ENCODE measurements around the gene ZNF532. TPM values are rescaled to one million over a fixed set of nuclear protein-coding genes. Genes with fewer than 3 reads are reported as not detected.

Gene ZNF532
- total RNA-seq, 2 experiments from 2014 or later: 0.50 to 0.91 TPM

DNA sequence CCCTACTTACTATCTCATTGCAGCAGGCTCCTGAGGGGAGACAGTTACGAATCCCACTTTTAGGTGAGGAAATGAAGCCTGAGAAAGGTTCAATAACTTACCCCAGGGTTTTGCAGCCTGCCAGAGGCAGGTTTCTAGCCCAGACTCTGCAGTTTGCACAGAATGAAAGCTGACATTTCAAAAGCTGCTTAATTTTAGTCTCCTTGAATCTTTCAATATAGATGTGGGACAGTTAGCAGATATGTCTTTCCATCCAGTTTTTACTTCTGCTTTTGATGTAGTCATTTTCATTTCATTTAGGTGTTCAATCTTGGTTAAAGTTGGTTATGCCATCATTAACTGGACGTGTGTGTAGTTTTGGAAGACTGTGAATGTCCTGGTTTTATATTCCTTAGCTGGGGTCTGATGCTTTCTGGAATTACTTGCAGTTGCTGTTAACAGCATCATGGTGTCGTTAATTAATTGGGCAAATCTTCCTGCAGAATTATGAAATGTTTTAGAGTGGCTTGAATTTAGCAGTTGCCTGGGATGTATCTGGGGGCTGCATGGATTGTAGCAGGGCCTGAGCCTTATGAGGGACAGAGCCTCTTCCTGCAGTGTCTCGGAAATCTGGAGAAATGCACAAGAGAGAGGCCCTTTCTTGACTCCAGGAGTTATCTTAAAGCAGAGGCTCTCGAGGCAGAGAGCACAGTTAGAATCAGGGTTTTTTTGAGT, 100.8 kb downstream of the ZNF532 start:
- Mint-ChIP-seq H3K36me3 (ENCODE audit: low read depth) (no peaks in the 10 kb centered on the region), H3K9me3 (ENCODE audit: insufficient read depth) (no peaks in the 10 kb centered on the region), H3K27ac (no peak overlapping the region), H3K27me3 (ENCODE audit: low read depth) (peaks cover 6% of the 10 kb centered on the region), H3K4me3 (no peak overlapping the region), H3K4me1 (ENCODE audit: low read depth) (no peaks in the 10 kb centered on the region)
- ATAC-seq (no peak), DNase-seq (no peak)
- ChIA-PET POLR2A (no interaction called here), CTCF (no interaction called here)

DNA sequence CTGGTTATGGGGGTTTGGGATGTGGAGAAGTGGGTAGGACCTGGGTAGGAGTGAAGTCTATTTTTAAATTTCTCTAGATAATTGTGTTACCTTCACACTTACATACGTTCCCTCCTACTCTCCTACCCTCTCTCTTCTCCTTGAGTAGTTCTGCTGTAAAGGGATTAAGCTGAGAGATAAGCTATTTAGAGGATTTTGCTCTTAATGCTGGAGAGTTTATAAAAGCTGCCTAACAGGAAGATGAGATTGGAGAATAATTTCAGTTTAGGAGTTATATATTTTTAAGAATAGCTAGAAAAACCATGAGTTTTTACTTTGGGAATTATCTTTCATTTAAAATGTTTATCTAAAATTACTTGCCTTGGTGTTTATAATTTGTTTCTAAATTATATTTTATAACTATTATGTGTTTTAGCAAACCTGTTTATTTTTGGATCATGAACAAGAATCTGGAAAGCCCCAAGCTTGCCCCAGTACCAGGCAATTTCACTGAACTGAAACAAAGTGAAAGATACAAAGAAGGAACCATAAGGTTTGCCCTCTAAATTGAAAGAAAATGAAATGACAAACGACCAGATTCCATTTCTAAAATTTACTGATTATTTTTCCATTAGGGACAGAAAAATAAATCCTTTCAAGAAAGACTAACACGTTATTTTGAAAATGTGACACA, 101.5 kb downstream of the ZNF532 start:
- Mint-ChIP-seq H3K9me3 (ENCODE audit: insufficient read depth) (no peaks in the 10 kb centered on the region), H3K27me3 (ENCODE audit: low read depth) (peaks cover 6% of the 10 kb centered on the region), H3K27ac (no peak overlapping the region), H3K4me3 (no peak overlapping the region), H3K36me3 (ENCODE audit: low read depth) (no peaks in the 10 kb centered on the region), H3K4me1 (ENCODE audit: low read depth) (no peaks in the 10 kb centered on the region)
- ATAC-seq: no peak
- no peak for DNase-seq
- ChIA-PET CTCF (no interaction called here), POLR2A (no interaction called here)

DNA sequence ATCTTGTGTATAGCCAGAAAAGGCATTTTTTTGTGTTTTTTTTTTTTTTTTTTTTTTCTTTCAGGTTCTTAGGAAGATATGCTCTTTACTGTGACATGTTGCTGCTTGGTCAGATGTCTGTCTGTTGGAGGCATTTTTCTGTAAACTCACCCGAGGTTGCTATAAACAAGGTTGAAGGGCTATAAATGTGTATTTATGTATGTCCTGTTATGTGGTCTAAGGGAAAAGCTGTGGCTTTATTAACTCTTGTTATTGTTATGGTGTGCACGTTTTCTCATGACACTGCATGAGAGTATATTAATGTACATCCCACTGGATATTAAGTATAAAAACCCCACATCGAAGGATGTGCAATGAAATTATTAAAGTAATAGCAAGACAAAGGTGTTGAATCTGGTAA, 102.0 kb downstream of the ZNF532 start:
- H3K9me3 Mint-ChIP-seq (ENCODE audit: insufficient read depth): no peaks in the 10 kb centered on the region
- CTCF ChIA-PET: no interaction called here
- POLR2A ChIA-PET: no interaction called here
- DNase-seq (no peak), ATAC-seq (no peak)
- H3K36me3 Mint-ChIP-seq (ENCODE audit: low read depth): no peaks in the 10 kb centered on the region
- H3K27me3 Mint-ChIP-seq (ENCODE audit: low read depth): peaks cover 6% of the 10 kb centered on the region
- H3K27ac Mint-ChIP-seq: no peak overlapping the region
- H3K4me1 Mint-ChIP-seq (ENCODE audit: low read depth): no peaks in the 10 kb centered on the region
- no peak overlapping the region for H3K4me3 Mint-ChIP-seq

DNA sequence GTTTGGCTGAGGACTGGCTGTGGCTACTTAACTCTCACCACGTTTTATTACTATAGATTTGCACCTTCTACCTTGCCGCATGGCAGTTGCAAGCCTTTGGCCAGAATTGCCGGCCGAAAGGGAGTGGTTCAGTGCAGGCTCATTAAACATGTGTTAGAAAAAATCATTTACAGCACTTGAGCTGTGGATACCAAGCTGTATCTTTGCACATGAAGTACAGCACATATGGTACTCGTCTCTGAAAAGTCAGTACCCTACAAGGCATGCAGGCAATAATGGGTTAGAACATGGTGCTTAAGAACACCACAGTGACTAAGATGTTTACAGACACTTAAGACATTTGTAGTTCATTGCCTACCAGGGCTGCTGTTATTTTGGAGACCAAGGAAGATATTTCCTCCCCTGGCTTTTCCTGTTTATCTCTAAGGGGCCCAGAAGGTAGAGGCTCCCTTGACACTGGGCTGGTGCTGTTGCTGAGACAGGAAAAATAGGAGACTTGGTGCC, 103.1 kb downstream of the ZNF532 start:
- CTCF ChIA-PET: interaction anchor here (1.5 kb wide), 1 partner anchor 646 kb away, joined by 3 read pairs; no protein-coding TSS in a partner anchor
- no peak for DNase-seq

DNA sequence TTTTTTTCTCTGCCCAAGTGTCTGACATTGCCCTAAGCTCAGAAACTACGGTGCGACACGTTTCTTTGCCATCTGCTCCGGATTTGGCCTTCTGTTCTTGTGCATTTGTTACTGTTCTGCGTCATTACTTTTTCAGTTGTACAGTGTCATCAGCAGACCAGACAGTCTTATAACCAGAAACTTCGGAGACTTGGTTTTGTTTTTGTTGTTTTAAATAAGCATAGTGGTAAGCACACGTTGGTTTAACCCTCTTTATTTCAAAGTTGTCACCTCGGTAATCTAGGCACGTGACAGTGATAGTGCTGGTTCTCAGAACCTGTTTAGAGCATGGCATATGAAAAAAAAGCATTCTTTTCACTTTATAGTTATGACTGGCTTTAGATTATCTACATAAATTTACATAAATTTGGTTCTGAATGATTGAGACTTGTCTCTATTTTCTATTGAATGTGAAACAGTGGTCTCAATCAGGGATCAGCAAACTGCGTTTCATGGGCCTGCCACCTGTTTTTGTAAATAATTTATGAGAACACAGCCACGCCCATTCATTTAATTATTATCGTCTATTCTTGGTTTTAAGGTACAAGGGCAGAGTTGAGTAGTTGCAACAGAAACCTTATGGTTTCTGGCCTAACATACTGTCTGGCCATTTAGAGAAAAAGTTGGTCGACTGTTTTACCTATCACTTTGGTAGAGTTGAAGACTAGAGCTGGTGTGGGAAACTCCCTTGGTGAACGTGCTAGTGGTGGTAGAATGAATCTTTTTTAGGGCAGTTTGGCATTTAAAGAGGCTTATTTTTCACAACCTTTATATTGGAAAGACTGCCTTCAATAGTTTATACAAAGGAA, 106.5 kb downstream of the ZNF532 start:
- H3K4me3 Mint-ChIP-seq: no peak overlapping the region
- no peaks in the 10 kb centered on the region for H3K9me3 Mint-ChIP-seq (ENCODE audit: insufficient read depth)
- DNase-seq: no peak
- H3K27me3 Mint-ChIP-seq (ENCODE audit: low read depth): peaks cover 16% of the 10 kb centered on the region
- no peak for ATAC-seq
- ChIA-PET CTCF (no interaction called here), POLR2A (no interaction called here)
- H3K4me1 Mint-ChIP-seq (ENCODE audit: low read depth): no peaks in the 10 kb centered on the region
- H3K27ac Mint-ChIP-seq: no peak overlapping the region
- no peaks in the 10 kb centered on the region for H3K36me3 Mint-ChIP-seq (ENCODE audit: low read depth)

More for the DNA sequence above, 103.1 kb downstream of the ZNF532 start:
- H3K36me3 Mint-ChIP-seq (ENCODE audit: low read depth): no peaks in the 10 kb centered on the region
- H3K27me3 Mint-ChIP-seq (ENCODE audit: low read depth): peaks cover 7% of the 10 kb centered on the region
- no peak overlapping the region for H3K27ac Mint-ChIP-seq
- POLR2A ChIA-PET: no interaction called here
- ATAC-seq: no peak
- H3K4me1 Mint-ChIP-seq (ENCODE audit: low read depth): no peaks in the 10 kb centered on the region
- H3K9me3 Mint-ChIP-seq (ENCODE audit: insufficient read depth): no peaks in the 10 kb centered on the region
- no peak overlapping the region for H3K4me3 Mint-ChIP-seq

DNA sequence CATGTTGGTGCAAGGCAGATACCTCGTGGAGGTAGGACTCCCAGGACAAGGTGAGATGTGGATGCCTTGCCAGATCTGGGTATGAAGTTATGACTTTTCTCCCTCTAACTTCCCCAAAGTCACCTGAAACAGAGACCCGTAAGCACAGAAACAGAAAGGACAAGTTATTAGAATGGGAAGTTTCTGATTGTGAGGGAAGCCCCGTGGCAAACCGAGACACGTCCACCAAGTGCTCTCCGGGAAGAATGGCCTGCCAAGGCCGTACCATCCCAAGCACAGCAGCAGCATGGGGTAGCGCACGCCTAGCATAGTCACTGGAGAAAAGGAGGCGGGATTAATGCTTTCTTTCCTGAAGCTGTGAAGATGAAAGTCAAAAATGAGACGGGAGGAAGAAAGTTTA, 110.6 kb downstream of the ZNF532 start:
- Mint-ChIP-seq H3K27ac (no peak overlapping the region), H3K4me1 (ENCODE audit: low read depth) (no peaks in the 10 kb centered on the region), H3K27me3 (ENCODE audit: low read depth) (peaks cover 14% of the 10 kb centered on the region), H3K4me3 (no peak overlapping the region), H3K36me3 (ENCODE audit: low read depth) (no peaks in the 10 kb centered on the region), H3K9me3 (ENCODE audit: insufficient read depth) (no peaks in the 10 kb centered on the region)
- DNase-seq: no peak
- POLR2A ChIA-PET: no interaction called here
- CTCF ChIA-PET: no interaction called here
- no peak for ATAC-seq

DNA sequence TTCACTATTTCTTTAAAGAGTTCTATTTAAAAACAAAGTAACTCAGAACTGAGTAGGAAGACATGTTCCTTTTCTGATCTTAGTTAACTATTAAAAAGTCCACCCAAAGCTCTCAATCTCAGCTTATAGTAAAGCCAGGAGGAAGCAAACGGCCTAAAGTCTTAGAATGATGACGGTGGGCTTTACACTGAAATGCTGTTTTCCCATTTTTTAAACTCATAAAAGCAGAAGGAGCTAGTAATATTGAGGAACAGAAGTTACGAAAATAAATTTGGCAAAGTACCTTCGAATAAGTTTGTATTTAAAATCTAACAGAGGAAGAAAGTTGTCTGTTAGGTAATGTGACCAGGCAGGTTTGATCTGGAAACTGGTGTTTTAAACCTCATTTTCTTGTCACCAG, 111.1 kb downstream of the ZNF532 start:
- ChIA-PET POLR2A (no interaction called here), CTCF (interaction anchor here (1.2 kb wide), 1 partner anchor 192 kb away, joined by 3 read pairs; no protein-coding TSS in a partner anchor)
- ATAC-seq: no peak
- H3K27ac Mint-ChIP-seq: no peak overlapping the region
- no peak for DNase-seq
- no peaks in the 10 kb centered on the region for H3K4me1 Mint-ChIP-seq (ENCODE audit: low read depth)
- H3K27me3 Mint-ChIP-seq (ENCODE audit: low read depth): peaks cover 14% of the 10 kb centered on the region
- no peaks in the 10 kb centered on the region for H3K36me3 Mint-ChIP-seq (ENCODE audit: low read depth)
- H3K4me3 Mint-ChIP-seq: no peak overlapping the region
- no peaks in the 10 kb centered on the region for H3K9me3 Mint-ChIP-seq (ENCODE audit: insufficient read depth)

DNA sequence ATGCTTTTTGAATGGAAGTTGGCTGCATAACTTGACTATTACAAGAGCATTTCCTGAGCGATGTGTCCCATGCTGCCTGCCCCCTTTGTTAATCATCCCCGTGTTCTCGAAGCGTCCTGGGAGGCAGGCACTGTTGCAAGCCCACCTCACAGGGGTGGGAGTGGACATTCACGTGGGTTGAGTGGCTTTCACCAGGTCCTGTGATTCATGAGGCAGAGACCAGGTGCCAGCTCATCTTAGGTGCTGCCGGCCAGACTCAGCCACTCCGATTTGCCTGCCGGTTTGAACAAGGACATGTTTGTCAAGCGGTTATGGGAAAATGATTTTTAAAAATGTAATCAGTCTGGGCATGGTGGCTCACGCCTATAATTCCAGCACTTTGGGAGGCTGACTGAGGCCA, 112.5 kb downstream of the ZNF532 start:
- POLR2A ChIA-PET: no interaction called here
- Mint-ChIP-seq H3K27ac (no peak overlapping the region), H3K27me3 (ENCODE audit: low read depth) (peaks cover 14% of the 10 kb centered on the region), H3K9me3 (ENCODE audit: insufficient read depth) (no peaks in the 10 kb centered on the region), H3K4me3 (no peak overlapping the region), H3K36me3 (ENCODE audit: low read depth) (no peaks in the 10 kb centered on the region), H3K4me1 (ENCODE audit: low read depth) (no peaks in the 10 kb centered on the region)
- CTCF ChIA-PET: interaction anchor here (1.3 kb wide), 1 partner anchor 207 kb away, joined by 3 read pairs; no protein-coding TSS in a partner anchor
- DNase-seq (no peak), ATAC-seq (no peak)

DNA sequence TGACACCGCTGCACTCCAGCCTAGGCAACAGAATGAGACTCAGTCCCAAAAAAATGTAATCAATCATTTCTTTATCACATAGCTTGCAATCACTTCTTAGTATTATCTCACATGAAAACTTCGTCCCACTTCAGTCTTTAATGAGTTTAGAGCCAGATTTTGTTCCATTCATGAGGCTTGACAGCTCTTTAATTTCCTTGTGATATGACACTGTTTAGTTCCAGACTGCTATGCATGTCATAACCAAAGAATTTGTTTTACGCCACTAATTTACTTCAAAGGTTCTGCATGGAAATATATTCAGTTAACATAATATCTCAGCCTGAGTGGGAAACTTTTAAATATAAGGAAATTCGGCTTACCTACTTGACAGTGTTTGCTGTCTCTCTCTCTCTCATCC, 113.1 kb downstream of the ZNF532 start:
- no peak for ATAC-seq
- no peak for DNase-seq
- ChIA-PET CTCF (interaction anchor here (1.3 kb wide), 1 partner anchor 207 kb away, joined by 3 read pairs; no protein-coding TSS in a partner anchor), POLR2A (no interaction called here)
- Mint-ChIP-seq H3K4me3 (no peak overlapping the region), H3K9me3 (ENCODE audit: insufficient read depth) (no peaks in the 10 kb centered on the region), H3K4me1 (ENCODE audit: low read depth) (no peaks in the 10 kb centered on the region), H3K27ac (no peak overlapping the region), H3K36me3 (ENCODE audit: low read depth) (no peaks in the 10 kb centered on the region), H3K27me3 (ENCODE audit: low read depth) (peaks cover 12% of the 10 kb centered on the region)

DNA sequence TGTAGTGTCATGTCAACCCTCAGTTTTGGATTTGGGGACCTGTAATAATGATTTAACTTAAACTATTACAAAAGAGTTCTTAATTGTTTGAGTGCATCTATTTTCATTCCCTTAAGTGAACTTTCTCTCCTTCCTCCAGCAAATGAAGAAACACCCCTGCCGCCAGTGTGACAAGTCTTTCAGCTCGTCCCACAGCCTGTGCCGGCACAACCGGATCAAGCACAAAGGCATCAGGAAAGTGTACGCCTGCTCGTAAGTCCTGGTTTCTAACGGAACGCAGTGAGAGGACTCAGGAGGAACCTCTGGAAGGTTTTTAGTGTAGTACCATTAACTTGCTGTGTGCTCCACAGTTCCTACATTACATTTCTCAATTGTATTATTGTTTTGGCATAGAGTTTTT, 114.2 kb downstream of the ZNF532 start:
- H3K27ac Mint-ChIP-seq: no peak overlapping the region
- CTCF ChIA-PET: no interaction called here
- no peaks in the 10 kb centered on the region for H3K9me3 Mint-ChIP-seq (ENCODE audit: insufficient read depth)
- no peak overlapping the region for H3K4me3 Mint-ChIP-seq
- POLR2A ChIA-PET: no interaction called here
- H3K4me1 Mint-ChIP-seq (ENCODE audit: low read depth): no peaks in the 10 kb centered on the region
- H3K27me3 Mint-ChIP-seq (ENCODE audit: low read depth): peaks cover 12% of the 10 kb centered on the region
- DNase-seq: no peak
- no peak for ATAC-seq
- H3K36me3 Mint-ChIP-seq (ENCODE audit: low read depth): no peaks in the 10 kb centered on the region

DNA sequence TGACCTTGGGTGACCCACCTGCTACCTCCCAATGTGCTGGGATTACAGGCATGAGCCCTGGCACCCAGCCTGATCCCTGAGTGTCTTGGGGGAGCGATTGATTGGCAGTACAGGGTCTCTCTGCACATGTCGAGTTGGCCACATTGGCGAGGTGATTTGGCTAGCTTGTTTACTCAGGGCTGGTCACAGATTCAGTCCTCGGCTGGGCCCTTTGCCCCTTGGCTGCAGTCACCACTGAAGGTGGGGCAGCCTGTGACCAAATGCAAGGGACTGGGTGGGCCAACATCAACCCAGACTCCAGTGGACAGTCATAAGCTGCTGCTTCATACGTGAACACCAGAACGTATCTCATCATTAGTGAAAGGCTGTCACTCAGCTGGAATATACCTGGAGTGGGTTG, 114.9 kb downstream of the ZNF532 start:
- ATAC-seq (no peak), DNase-seq (no peak)
- peaks cover 7% of the 10 kb centered on the region for H3K27me3 Mint-ChIP-seq (ENCODE audit: low read depth)
- ChIA-PET CTCF (no interaction called here), POLR2A (no interaction called here)
- no peak overlapping the region for H3K27ac Mint-ChIP-seq
- no peaks in the 10 kb centered on the region for H3K36me3 Mint-ChIP-seq (ENCODE audit: low read depth)
- H3K4me1 Mint-ChIP-seq (ENCODE audit: low read depth): no peaks in the 10 kb centered on the region
- no peaks in the 10 kb centered on the region for H3K9me3 Mint-ChIP-seq (ENCODE audit: insufficient read depth)
- no peak overlapping the region for H3K4me3 Mint-ChIP-seq

DNA sequence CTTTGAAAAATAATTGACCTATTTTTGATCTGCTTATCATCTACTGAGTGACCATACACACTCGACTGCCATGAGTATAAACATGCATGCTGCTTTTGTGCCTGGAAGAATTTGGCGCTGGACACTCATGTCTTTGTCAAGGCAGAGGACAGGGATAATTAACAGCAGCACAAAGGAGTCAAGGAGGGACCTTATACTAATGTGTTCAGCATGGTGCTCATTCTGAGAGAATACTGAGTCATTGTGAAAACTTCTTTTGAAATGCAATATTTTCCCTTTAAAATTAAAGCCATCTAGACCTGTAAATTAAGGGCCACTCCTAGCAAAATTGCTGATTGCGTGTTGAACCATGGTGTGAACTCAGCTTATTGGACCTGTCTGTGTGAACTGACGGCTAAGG, 116.3 kb downstream of the ZNF532 start:
- Mint-ChIP-seq H3K9me3 (ENCODE audit: insufficient read depth) (no peaks in the 10 kb centered on the region), H3K27me3 (ENCODE audit: low read depth) (no peaks in the 10 kb centered on the region), H3K36me3 (ENCODE audit: low read depth) (no peaks in the 10 kb centered on the region), H3K27ac (no peak overlapping the region), H3K4me3 (no peak overlapping the region), H3K4me1 (ENCODE audit: low read depth) (no peaks in the 10 kb centered on the region)
- DNase-seq (no peak), ATAC-seq (no peak)
- ChIA-PET POLR2A (no interaction called here), CTCF (no interaction called here)

All from activated CD8-positive, alpha-beta T cell treated with anti-CD3 and anti-CD28 coated beads, Interleukin-2, amount 10 ng/mL, durations not matched to agents 7 days and 5 days (primary cell).